ENCODE measurements around the gene SPOCK1. TPM values are rescaled to one million over a fixed set of nuclear protein-coding genes. Genes with fewer than 3 reads are reported as not detected.

SPOCK1 gene
- total and polyA plus RNA-seq, 2 of the 4 experiments (the other 2 are of a cell fraction), result 5.0 to 20.3 TPM

- no peak overlapping the region for H2BK20ac ChIP-seq (ENCODE audit: low read depth, low read length)
- in situ Hi-C loops (cut with MboI; ENCODE audit: low sequenced_read_pairs) (loop anchor here (25.0 kb wide), 1 partner anchor 417 kb away; the partner anchor contains the start of gene KLHL3), dilution Hi-C loops (cut with HindIII; ENCODE audit: low sequenced_read_pairs, unreplicated experiment) (no loop called here), intact Hi-C loops (cut with micrococcal nuclease) (loop anchor here (1.0 to 10.0 kb wide), 3 partner anchors 179 to 1076 kb away; partner anchors contain the start of gene SPOCK1)
- no peaks in the 10 kb centered on the region for H3K36me3 ChIP-seq (ENCODE audit: control insufficient read depth, insufficient read depth, low read length)
- no peak overlapping the region for H2BK5ac ChIP-seq (ENCODE audit: low read depth, low read length, poor library complexity, severe bottlenecking)
- ATAC-seq (ENCODE audit: low read depth) (peak; percentile 73; the same call in 1 of the 2 replicates), DNase-seq (peak; percentile 51)
- H3K14ac ChIP-seq (replicated peaks; ENCODE audit: low read depth, low read length), result no peak overlapping the region
- H2BK15ac ChIP-seq (ENCODE audit: low read depth, low read length), result no peak overlapping the region
- no CpG with 5 or more reads among the region's 3 CpGs for WGBS, 2 experiments (ENCODE audit: extremely low coverage in 2 of 2, insufficient read length in 1 of 2)
- H2BK120ac ChIP-seq (ENCODE audit: low read depth, low read length), result no peak overlapping the region
- H3K9me3 ChIP-seq (ENCODE audit: control insufficient read depth, insufficient read depth, low read length), result no peaks in the 10 kb centered on the region
- no peak overlapping the region for H3K18ac ChIP-seq (ENCODE audit: low read depth, low read length)
- no TSS peak for BruUV-seq (replicated peaks)
- H2AK5ac ChIP-seq (ENCODE audit: low read depth, low read length), result no peak overlapping the region
- H3K4me1 ChIP-seq (ENCODE audit: control insufficient read depth, insufficient read depth, low read length), result no peaks in the 10 kb centered on the region
- H3K27ac ChIP-seq (ENCODE audit: insufficient read depth, low read length), result no peak overlapping the region
- H3K27me3 ChIP-seq (ENCODE audit: control insufficient read depth, insufficient read depth, low read length), result peaks cover 8% of the 10 kb centered on the region
- no peaks in the 10 kb centered on the region for H4K20me1 ChIP-seq (ENCODE audit: insufficient read depth, low read length)
- H2AFZ ChIP-seq (replicated peaks; ENCODE audit: low read length, poor library complexity), result no peak overlapping the region
- no peak overlapping the region for H3K9ac ChIP-seq (ENCODE audit: low read depth, low read length)
- no peak overlapping the region for H3K4me3 ChIP-seq (ENCODE audit: insufficient read depth, low read depth, low read length)
- no peaks in the 10 kb centered on the region for H3K79me1 ChIP-seq (ENCODE audit: low read depth in 1 of 2, low read length in 2 of 2)
- no peak overlapping the region for H3K4me2 ChIP-seq (ENCODE audit: low read depth, low read length)
- POLR2A ChIA-PET (ENCODE audit: unreplicated experiment), result interaction anchor here (0.6 kb wide), 1 partner anchor 10 kb away, joined by 3 read pairs; no protein-coding TSS in a partner anchor
- H4K91ac ChIP-seq (ENCODE audit: insufficient read depth, low read depth, low read length), result no peak overlapping the region
- no peak overlapping the region for H2AK9ac ChIP-seq (replicated peaks; ENCODE audit: low read depth, low read length, poor library complexity)
- no peak overlapping the region for H3K4ac ChIP-seq (ENCODE audit: low read depth, low read length)
- H4K8ac ChIP-seq (ENCODE audit: low read depth in 2 of 2, low read length in 2 of 2), result no peak overlapping the region
- no peak overlapping the region for H3K56ac ChIP-seq (ENCODE audit: extremely low read depth, insufficient read depth, low read length)
- H3K9me1 ChIP-seq (ENCODE audit: insufficient read depth, low read length), result no peaks in the 10 kb centered on the region
- H4K5ac ChIP-seq (ENCODE audit: low read depth, low read length), result no peak overlapping the region
- H3K23ac ChIP-seq (ENCODE audit: low read depth, low read length), result no peak overlapping the region
- CTCF ChIA-PET, result interaction anchor here (0.6 to 2.8 kb wide), 26 partner anchors 9 to 1420 kb away, joined by 3 to 37 read pairs (median 4); partner anchors contain the start of gene SPOCK1
- TF ChIP-seq MAZ (IDR thresholded peaks at IDR 0.05; ENCODE audit: borderline replicate concordance, low read depth, low read length), result no peak
- no peak for TF ChIP-seq MXI1 (IDR thresholded peaks at IDR 0.05; ENCODE audit: borderline replicate concordance, low read depth, low read length)
- TF ChIP-seq NFE2L2 (IDR thresholded peaks at IDR 0.05; ENCODE audit: low read depth, low read length), result no peak
- TF ChIP-seq SMC3 (IDR thresholded peaks at IDR 0.05; ENCODE audit: low read depth, low read length), result peak; percentile 90
- TF ChIP-seq, protein P1, sequence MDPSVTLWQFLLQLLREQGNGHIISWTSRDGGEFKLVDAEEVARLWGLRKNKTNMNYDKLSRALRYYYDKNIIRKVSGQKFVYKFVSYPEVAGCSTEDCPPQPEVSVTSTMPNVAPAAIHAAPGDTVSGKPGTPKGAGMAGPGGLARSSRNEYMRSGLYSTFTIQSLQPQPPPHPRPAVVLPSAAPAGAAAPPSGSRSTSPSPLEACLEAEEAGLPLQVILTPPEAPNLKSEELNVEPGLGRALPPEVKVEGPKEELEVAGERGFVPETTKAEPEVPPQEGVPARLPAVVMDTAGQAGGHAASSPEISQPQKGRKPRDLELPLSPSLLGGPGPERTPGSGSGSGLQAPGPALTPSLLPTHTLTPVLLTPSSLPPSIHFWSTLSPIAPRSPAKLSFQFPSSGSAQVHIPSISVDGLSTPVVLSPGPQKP (IDR thresholded peaks at IDR 0.05; ENCODE audit: borderline replicate concordance, low read depth, low read length), result no peak
- TF ChIP-seq RAD21 (IDR thresholded peaks at IDR 0.05; ENCODE audit: low read length), result peak; percentile 76
- no peak for TF ChIP-seq BHLHE40 (IDR thresholded peaks at IDR 0.05; ENCODE audit: low read depth, low read length)
- TF ChIP-seq RCOR1 (IDR thresholded peaks at IDR 0.05; ENCODE audit: insufficient replicate concordance, low read length), result no peak
- TF ChIP-seq RFX5 (IDR thresholded peaks at IDR 0.05; ENCODE audit: low read depth, low read length), result no peak
- TF ChIP-seq, protein P2, sequence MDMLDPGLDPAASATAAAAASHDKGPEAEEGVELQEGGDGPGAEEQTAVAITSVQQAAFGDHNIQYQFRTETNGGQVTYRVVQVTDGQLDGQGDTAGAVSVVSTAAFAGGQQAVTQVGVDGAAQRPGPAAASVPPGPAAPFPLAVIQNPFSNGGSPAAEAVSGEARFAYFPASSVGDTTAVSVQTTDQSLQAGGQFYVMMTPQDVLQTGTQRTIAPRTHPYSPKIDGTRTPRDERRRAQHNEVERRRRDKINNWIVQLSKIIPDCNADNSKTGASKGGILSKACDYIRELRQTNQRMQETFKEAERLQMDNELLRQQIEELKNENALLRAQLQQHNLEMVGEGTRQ (IDR thresholded peaks at IDR 0.05; ENCODE audit: low read depth, low read length), result no peak
- no peak for TF ChIP-seq CHD1 (IDR thresholded peaks at IDR 0.05; ENCODE audit: low read depth, low read length)
- peak; percentile 82 for TF ChIP-seq CTCF (conservative IDR thresholded peaks at IDR 0.05; ENCODE audit: low read depth, low read length)
- no peak for TF ChIP-seq POLR2A (IDR thresholded peaks at IDR 0.05; ENCODE audit: low read depth, low read length)
Observed at GRCh38 chr5:137320056-137321045, 178.8 kb downstream of the SPOCK1 start.

Data from IMR-90 (cell line).